Fibroblast of pulmonary artery (primary cell): ENCODE measurements around the gene KRTAP27-1.

Experiments
- DNase-seq: peaks from one replicate; pipeline ENCODE4 v3.0.0-alpha.2; 2010; ENCODE audit warnings: low read depth
- H3K4me3 ChIP-seq: replicated peaks from 2 replicates; pipeline ENCODE4 v1.5.1; 2011; ENCODE audit warnings: low read depth, mild to moderate bottlenecking, control low read depth, low read length, moderate library complexity
- TF ChIP-seq, protein P1 (sequence below): IDR thresholded peaks from 2 replicates; pipeline ENCODE4 v1.5.1; 2011; ENCODE audit warnings: mild to moderate bottlenecking, control low read depth, low read length, inconsistent platforms; ENCODE audit errors: missing control alignments

KRTAP27-1 gene, protein sequence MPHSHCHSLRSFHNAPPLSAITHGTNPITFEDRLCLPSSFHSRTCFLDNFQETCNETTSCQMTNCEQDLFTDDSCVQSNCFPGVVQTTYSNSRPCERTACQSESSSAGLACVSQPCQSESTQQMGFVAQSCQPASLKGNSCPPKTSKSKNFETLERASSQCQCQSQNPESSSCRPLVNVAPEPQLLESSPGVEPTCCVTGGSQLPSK

DNA sequence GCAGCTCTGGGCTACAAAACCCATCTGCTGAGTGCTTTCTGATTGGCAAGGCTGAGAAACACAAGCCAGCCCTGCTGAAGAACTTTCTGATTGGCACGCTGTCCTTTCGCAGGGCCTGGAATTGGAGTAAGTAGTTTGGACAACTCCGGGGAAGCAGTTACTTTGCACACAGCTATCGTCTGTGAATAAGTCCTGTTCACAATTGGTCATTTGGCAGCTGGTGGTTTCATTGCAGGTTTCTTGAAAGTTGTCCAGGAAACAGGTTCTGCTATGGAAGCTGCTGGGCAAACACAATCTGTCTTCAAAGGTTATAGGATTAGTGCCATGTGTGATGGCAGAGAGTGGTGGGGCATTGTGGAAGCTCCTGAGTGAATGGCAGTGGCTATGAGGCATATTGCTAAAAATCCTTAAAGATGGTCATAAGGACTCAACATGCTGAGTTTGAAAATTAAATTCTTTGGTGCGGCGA, at the start of gene KRTAP27-1:
Gene KRTAP27-1, minus strand, starts transcription at position 419 of the 469 bp plus-strand sequence. Its CDS starts 26 bp downstream, at position 393.
- TF ChIP-seq, protein P1, sequence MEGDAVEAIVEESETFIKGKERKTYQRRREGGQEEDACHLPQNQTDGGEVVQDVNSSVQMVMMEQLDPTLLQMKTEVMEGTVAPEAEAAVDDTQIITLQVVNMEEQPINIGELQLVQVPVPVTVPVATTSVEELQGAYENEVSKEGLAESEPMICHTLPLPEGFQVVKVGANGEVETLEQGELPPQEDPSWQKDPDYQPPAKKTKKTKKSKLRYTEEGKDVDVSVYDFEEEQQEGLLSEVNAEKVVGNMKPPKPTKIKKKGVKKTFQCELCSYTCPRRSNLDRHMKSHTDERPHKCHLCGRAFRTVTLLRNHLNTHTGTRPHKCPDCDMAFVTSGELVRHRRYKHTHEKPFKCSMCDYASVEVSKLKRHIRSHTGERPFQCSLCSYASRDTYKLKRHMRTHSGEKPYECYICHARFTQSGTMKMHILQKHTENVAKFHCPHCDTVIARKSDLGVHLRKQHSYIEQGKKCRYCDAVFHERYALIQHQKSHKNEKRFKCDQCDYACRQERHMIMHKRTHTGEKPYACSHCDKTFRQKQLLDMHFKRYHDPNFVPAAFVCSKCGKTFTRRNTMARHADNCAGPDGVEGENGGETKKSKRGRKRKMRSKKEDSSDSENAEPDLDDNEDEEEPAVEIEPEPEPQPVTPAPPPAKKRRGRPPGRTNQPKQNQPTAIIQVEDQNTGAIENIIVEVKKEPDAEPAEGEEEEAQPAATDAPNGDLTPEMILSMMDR: no peak
- DNase-seq: no peak
- no peak within 1 kb of the TSS for H3K4me3 ChIP-seq

- DNase-seq: no peak
- TF ChIP-seq, protein P1: no peak
- H3K4me3 ChIP-seq: no peak overlapping the region
Measured at GRCh38 chr21:30382201-30382600, 44.7 kb upstream of the KRTAP27-1 start.

DNA sequence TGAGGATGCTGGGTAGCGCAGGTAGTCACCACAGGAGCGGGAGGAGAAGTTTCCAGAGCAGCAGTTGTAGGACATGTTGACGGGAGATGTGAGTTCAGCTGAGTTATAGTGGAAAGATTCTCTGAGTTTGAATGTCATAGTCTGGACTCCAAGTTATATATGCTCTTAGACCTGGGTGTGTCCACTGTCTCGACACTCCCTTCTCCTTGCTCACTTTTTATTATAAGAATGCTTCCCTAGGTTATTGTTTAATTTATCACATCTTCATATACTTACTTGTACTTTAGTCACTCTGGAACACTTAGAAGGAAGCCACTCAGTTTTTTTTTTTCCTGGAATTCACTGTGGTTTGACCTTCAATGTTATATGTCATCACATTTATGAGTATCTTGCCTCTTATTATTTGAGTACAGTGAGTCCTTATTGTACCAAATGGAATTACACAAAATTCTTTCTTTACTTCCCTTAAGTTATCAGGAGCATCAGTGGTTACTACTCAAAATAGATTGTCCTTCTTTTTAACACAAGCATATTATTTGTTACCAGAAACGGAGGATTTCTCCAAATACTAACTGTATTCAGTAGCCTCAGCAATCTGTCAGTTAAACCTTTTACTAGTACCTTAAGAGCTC, 34.8 kb upstream of the KRTAP27-1 start, which contains the start of gene KRTAP13-2:
Gene KRTAP13-2, minus strand, starts transcription at position 133 of the 632 bp plus-strand sequence. Its CDS starts 58 bp downstream, at position 75.
- H3K4me3 ChIP-seq: no peak within 1 kb of the TSS
- TF ChIP-seq, protein P1: no peak

DNA sequence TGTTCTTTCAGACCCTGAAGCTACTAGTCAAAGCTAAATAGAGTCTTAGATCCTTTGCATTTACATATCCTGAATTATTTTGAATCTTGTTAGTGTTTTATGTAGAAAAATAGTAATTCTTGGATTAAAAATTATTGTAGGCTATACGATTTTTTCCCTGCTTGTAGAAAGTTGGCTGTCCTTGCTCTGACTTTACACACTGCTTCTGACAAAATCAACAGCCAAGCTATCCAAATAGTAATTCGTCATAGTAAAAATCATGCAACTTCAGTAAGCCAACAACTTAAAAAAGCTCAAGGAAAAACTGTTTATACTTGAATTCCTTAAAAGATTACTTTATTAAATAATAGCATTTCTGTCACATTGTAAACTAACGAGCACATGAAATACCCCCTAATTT, 18.4 kb upstream of the KRTAP27-1 start:
- TF ChIP-seq, protein P1: no peak
- no peak overlapping the region for H3K4me3 ChIP-seq
- DNase-seq: no peak

More for the DNA sequence above, 34.8 kb upstream of the KRTAP27-1 start, which contains the start of gene KRTAP13-2:
- DNase-seq: no peak

GRCh38 chr21:30354308-30355005, 17.0 kb upstream of the KRTAP27-1 start:
- no peak for DNase-seq
- H3K4me3 ChIP-seq: no peak overlapping the region
- TF ChIP-seq, protein P1: no peak

- TF ChIP-seq, protein P1: no peak
Measured at GRCh38 chr21:30351534-30351933, 14.0 kb upstream of the KRTAP27-1 start.

More at GRCh38 chr21:30351534-30351933, 14.0 kb upstream of the KRTAP27-1 start:
- H3K4me3 ChIP-seq: no peak overlapping the region
- DNase-seq: no peak
